Islet precursor cell (in vitro differentiated cells): ENCODE data around the gene RUBCN.
A peak's percentile ranks its signal among the peaks of the same experiment; 100 is the strongest.
"Not testable (repeated sequence)": the region's sequence is repeated elsewhere in the genome, so short reads cannot be mapped to it uniquely, and the experiment has no call there.

Experiments used
- DNase-seq: peaks from one replicate; pipeline ENCODE4 v3.0.0-alpha.2; 2018

RUBCN gene

GRCh38 chr3:197733042-197733441 is 3.7 kb downstream of the RUBCN start:
- no peak for DNase-seq

- not testable (repeated sequence) for DNase-seq
Observed at GRCh38 chr3:197731483-197731882, 5.2 kb downstream of the RUBCN start.

GRCh38 chr3:197730770-197731169 is 5.9 kb downstream of the RUBCN start:
- not testable (repeated sequence) for DNase-seq

- DNase-seq = no peak
Observed at GRCh38 chr3:197730200-197730599, 6.5 kb downstream of the RUBCN start.

GRCh38 chr3:197728487-197728886 is 8.2 kb downstream of the RUBCN start:
- DNase-seq = no peak

GRCh38 chr3:197727878-197728277 is 8.8 kb downstream of the RUBCN start:
- DNase-seq = not testable (repeated sequence)

GRCh38 chr3:197722734-197723133 is 14.0 kb downstream of the RUBCN start:
- DNase-seq = no peak

GRCh38 chr3:197720694-197721093 is 16.0 kb downstream of the RUBCN start:
- DNase-seq = no peak

- DNase-seq = peak; percentile 88
Observed at GRCh38 chr3:197718891-197719290, 17.8 kb downstream of the RUBCN start.

GRCh38 chr3:197714251-197714650 is 22.5 kb downstream of the RUBCN start:
- DNase-seq = no peak

GRCh38 chr3:197713477-197713822 is 23.3 kb downstream of the RUBCN start:
- DNase-seq = no peak

- DNase-seq = peak; percentile 95
Observed at GRCh38 chr3:197711973-197712707, 24.6 kb downstream of the RUBCN start.

- DNase-seq = not testable (repeated sequence)
Observed at GRCh38 chr3:197710965-197711364, 25.7 kb downstream of the RUBCN start.

GRCh38 chr3:197709135-197709534 is 27.6 kb downstream of the RUBCN start:
- no peak for DNase-seq

GRCh38 chr3:197706658-197707057 is 30.0 kb downstream of the RUBCN start:
- no peak for DNase-seq

- DNase-seq = no peak
Observed at GRCh38 chr3:197701841-197702240, 34.9 kb downstream of the RUBCN start.

GRCh38 chr3:197700095-197700494 is 36.6 kb downstream of the RUBCN start:
- DNase-seq = no peak

GRCh38 chr3:197697355-197697754 is 39.3 kb downstream of the RUBCN start:
- no peak for DNase-seq

GRCh38 chr3:197694251-197694650 is 42.5 kb downstream of the RUBCN start:
- no peak for DNase-seq

GRCh38 chr3:197692641-197693040 is 44.1 kb downstream of the RUBCN start:
- DNase-seq = no peak

- no peak for DNase-seq
Observed at GRCh38 chr3:197690754-197691153, 46.0 kb downstream of the RUBCN start.

- no peak for DNase-seq
Observed at GRCh38 chr3:197687570-197687969, 49.1 kb downstream of the RUBCN start.

GRCh38 chr3:197686899-197687298 is 49.8 kb downstream of the RUBCN start:
- no peak for DNase-seq

- DNase-seq = no peak
Observed at GRCh38 chr3:197685546-197685945, 51.2 kb downstream of the RUBCN start.

GRCh38 chr3:197683191-197683590 is 53.5 kb downstream of the RUBCN start:
- DNase-seq = no peak
